Stomach (tissue), 9 donors: Measurements from ENCODE around the gene SPART. TPM values are rescaled to one million over a fixed set of nuclear protein-coding genes. Genes with fewer than 3 reads are reported as not detected.

Experiments used
- DNase-seq, 2 donors: peaks; one replicate each; pipeline versions ENCODE4 v3.0.0 to v3.0.0-alpha.2; 2013 to 2019
- H3K27ac ChIP-seq, 5 donors: fragments of 200-600 bp in 4 of 5; sonication (generic) in 4 of 5; one replicate each; pipeline ENCODE4 v1.5.1; 2013 to 2019; ENCODE audit warnings: mild to moderate bottlenecking in 1 of 5, moderate library complexity in 1 of 5
- H3K27me3 ChIP-seq, 3 donors: fragments of 200-600 bp; sonication (generic); one replicate each; pipeline ENCODE4 v1.5.1; 2017 to 2019; ENCODE audit warnings: mixed run types in 1 of 3
- H3K36me3 ChIP-seq, 4 donors: fragments of 200-600 bp; sonication (generic); 1 replicate in 3 of 4; 2 replicates in 1 of 4; pipeline ENCODE4 v1.5.1; 2016 to 2019
- H3K4me1 ChIP-seq, 4 donors: fragments of 200-600 bp; sonication (generic); one replicate each; pipeline ENCODE4 v1.5.1; 2016 to 2019
- H3K4me3 ChIP-seq, 4 donors: fragments of 200-600 bp; sonication (generic) in 3 of 4; one replicate each; pipeline ENCODE4 v1.5.1; 2016 to 2019; ENCODE audit warnings: mild to moderate bottlenecking in 1 of 4
- H3K9me3 ChIP-seq, 4 donors: fragments of 200-600 bp; sonication (generic); one replicate each; pipeline ENCODE4 v1.5.1; 2016 to 2019
- EP300 ChIP-seq: sonication (generic); formaldehyde crosslinking; IDR thresholded peaks from one replicate; pipeline ENCODE4 v1.6.1; 2017; ENCODE audit warnings: antibody characterized with exemption
- POLR2A ChIP-seq, 4 donors: fragments of 450-650 bp; IDR thresholded peaks; one replicate each; pipeline ENCODE4 v1.6.1; 2016; ENCODE audit warnings: antibody characterized with exemption in 4 of 4, control low read depth in 2 of 4, mild to moderate bottlenecking in 1 of 4, moderate library complexity in 1 of 4
- POLR2AphosphoS5 ChIP-seq, 3 donors: sonication (generic); formaldehyde crosslinking; IDR thresholded peaks; one replicate each; pipeline ENCODE4 v1.6.1; 2016; ENCODE audit warnings: antibody characterized with exemption in 3 of 3
- WGBS, 5 donors: extraction: QIAGEN DNeasy Blood & Tissue Kit in 3 of 5; methylation state at CpG; one replicate each; pipeline versions ENCODE4 v1.1.5 to v1.1.7; 2013 to 2018; 5-methylcytosine and 5-hydroxymethylcytosine counted together
- intact Hi-C: fragments of 100-400 bp; cut with DNase I; formaldehyde crosslinking; loops from one replicate; pipeline ENCODE4 v1.15.1; 2023; ENCODE audit warnings: low total_unique reads
- polyA plus RNA-seq, 3 donors: library from polyadenylated mRNA; stranded (reverse); fragments of 200-250 nt; gene quantifications; one replicate each; pipeline ENCODE4 v1.2.3, GENCODE V29; 2013
- total RNA-seq, 5 donors: library from RNA; depleted of rRNA; stranded (reverse); fragments of >200 nt; gene quantifications; one replicate each; pipeline versions ENCODE4 v1.1.0 to v1.2.3, GENCODE V29; 2014 to 2016
- TF ChIP-seq, protein P1 (sequence below), 7 experiments: fragments of 450-650 bp in 4 of 7; fragments of 200-600 bp in 3 of 7; sonication (generic) in 3 of 7; IDR thresholded peaks; one replicate each; pipeline ENCODE4 v1.5.1; 2016 to 2019; ENCODE audit warnings: antibody characterized with exemption in 7 of 7, control low read depth in 2 of 7, mild to moderate bottlenecking in 1 of 7
- donor health status: healthy with polysubstance abuse.
- donor health status: Bipolar disorder and iron deficiency.
- donor health status: healthy.

SPART gene
- total and polyA plus RNA-seq, 8 donors, result 6.1 to 121 (median 20.9) TPM

DNA sequence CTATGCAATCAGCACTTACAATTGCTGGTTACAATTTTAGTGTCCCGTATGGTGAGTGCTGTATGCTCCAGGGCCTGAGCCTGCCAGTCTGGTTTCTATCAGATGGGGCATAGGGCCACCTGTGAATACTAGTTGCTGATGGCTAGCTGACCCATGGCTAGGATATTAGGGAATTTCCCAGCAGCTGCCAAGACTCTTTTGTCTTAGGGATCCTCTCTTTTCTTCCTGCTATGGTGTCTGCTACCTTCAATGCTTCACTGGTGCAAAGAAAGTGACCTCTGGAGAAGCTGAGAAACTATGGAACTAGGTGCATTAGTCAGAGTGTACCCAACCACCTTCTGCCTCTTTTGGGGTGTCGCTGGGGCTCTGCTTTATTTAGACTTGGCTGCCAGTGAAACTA, 60.2 kb downstream of the SPART start:
- 75 to 89% (median 81%) methylated on average over 2 of the region's 2 CpGs for WGBS, 5 donors
- TF ChIP-seq, protein P1, sequence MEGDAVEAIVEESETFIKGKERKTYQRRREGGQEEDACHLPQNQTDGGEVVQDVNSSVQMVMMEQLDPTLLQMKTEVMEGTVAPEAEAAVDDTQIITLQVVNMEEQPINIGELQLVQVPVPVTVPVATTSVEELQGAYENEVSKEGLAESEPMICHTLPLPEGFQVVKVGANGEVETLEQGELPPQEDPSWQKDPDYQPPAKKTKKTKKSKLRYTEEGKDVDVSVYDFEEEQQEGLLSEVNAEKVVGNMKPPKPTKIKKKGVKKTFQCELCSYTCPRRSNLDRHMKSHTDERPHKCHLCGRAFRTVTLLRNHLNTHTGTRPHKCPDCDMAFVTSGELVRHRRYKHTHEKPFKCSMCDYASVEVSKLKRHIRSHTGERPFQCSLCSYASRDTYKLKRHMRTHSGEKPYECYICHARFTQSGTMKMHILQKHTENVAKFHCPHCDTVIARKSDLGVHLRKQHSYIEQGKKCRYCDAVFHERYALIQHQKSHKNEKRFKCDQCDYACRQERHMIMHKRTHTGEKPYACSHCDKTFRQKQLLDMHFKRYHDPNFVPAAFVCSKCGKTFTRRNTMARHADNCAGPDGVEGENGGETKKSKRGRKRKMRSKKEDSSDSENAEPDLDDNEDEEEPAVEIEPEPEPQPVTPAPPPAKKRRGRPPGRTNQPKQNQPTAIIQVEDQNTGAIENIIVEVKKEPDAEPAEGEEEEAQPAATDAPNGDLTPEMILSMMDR (IDR thresholded peaks at IDR 0.05), result no peak
- TF ChIP-seq POLR2AphosphoS5 (IDR thresholded peaks at IDR 0.05), result no peak
- no peak for TF ChIP-seq POLR2A (IDR thresholded peaks at IDR 0.05)
- TF ChIP-seq EP300, result no peak
- no peak for DNase-seq
- Histone ChIP-seq H3K27ac (no peak overlapping the region), H3K27me3 (no peaks in the 10 kb centered on the region), H3K4me3 (no peak overlapping the region), H3K4me1 (peaks cover 0 to 6% (median 2%) of the 10 kb centered on the region in 4 donors), H3K36me3 (no peaks in the 10 kb centered on the region), H3K9me3 (peaks cover 0 to 4% (median 0%) of the 10 kb centered on the region in 4 donors)
- intact Hi-C loops, result loop anchor here (10.0 kb wide), 1 partner anchor 449 kb away; no protein-coding TSS in a partner anchor

DNA sequence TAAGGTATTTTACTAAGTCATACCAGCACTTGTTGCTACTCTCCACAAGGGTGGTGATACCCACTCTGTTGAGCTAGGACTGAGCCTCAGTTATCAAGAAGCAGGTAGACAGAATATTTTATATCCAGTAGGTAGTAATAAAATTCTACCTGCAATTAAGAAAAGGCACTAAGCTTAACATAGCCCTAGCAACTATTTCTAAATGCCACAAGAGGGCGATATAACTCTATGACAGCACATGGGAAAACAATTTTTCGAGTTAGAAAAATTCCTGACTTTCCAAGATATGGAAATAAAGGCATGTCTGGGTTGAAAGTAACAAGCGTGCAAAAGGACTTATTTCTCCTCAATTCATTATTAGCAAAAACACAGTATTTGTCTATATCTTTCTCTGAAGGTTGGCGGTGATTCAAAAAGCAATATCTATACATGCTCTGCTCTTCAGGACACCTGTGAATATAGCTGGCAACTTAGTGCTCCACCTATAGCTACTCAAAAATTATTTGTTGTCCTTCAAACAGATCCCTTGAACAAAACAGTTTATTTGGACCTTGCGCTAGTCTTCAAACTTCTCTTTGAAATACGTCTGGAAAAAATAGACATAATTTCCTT, 63.3 kb downstream of the SPART start:
- Histone ChIP-seq H3K4me1 (peaks cover 0 to 6% (median 2%) of the 10 kb centered on the region in 4 donors), H3K4me3 (no peak overlapping the region), H3K36me3 (no peaks in the 10 kb centered on the region), H3K27me3 (no peaks in the 10 kb centered on the region), H3K9me3 (no peaks in the 10 kb centered on the region), H3K27ac (no peak overlapping the region)
- TF ChIP-seq EP300, result no peak
- no peak for TF ChIP-seq POLR2A (IDR thresholded peaks at IDR 0.05)
- TF ChIP-seq POLR2AphosphoS5 (IDR thresholded peaks at IDR 0.05), result no peak
- TF ChIP-seq, protein P1 (IDR thresholded peaks at IDR 0.05), result peak in 5 of 7 experiments; percentile 22 to 73 (median 54)
- WGBS, 5 donors, result 39 to 47% (median 43%) methylated on average over 6 of the region's 6 CpGs
- intact Hi-C loops, result loop anchor here (10.0 kb wide), 1 partner anchor 452 kb away; no protein-coding TSS in a partner anchor
- DNase-seq, result peak in 1 of 2 donors; percentile 67

DNA sequence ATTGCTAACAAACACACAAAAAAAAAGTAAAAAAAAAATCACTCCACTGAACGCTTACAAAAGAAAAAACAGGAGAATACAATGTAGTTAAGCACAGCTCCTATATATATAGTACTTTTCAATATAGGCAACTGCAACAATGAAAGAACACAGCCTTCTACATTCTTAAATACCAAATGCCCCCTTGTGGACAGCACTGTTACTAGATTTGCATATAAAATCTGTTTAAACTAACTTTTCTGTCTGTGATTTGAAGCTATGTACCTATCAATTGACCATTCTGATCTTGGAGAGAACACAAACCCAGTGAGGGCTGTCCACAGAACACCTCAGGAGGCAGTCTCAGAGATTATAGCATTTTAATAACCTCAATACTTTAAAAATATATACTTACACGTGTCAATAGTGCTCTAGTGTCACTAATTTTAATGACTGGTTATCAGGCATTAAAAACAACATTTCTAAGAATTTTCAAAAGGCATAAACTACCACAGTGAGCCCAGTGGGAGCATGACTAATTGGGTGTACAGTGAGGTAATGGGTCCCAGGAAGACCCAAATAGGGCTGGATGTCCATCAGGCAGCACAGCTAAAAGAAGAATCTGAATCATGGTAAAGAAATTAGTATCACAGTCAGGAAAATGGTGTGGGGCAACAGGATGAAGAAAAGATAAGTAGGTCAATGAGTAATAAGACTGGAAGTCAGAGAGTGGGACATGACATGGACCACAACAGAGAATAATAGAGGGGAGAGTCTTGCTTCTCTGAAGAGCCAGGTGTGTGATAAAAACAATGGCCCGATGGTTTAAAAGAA, 70.8 kb downstream of the SPART start:
- Histone ChIP-seq H3K4me3 (no peak overlapping the region), H3K36me3 (no peaks in the 10 kb centered on the region), H3K27me3 (no peaks in the 10 kb centered on the region), H3K9me3 (no peaks in the 10 kb centered on the region), H3K27ac (no peak overlapping the region), H3K4me1 (no peaks in the 10 kb centered on the region)
- TF ChIP-seq POLR2AphosphoS5 (IDR thresholded peaks at IDR 0.05) (no peak), POLR2A (IDR thresholded peaks at IDR 0.05) (no peak), EP300 (no peak)
- TF ChIP-seq, protein P1 (IDR thresholded peaks at IDR 0.05), result peak in 5 of 7 experiments; percentile 3 to 60 (median 49)
- WGBS, 5 donors, result 70 to 81% (median 71%) methylated on average over 3 of the region's 3 CpGs
- peak in 1 of 2 donors; percentile 83 for DNase-seq
- intact Hi-C loops, result no loop called here

DNA sequence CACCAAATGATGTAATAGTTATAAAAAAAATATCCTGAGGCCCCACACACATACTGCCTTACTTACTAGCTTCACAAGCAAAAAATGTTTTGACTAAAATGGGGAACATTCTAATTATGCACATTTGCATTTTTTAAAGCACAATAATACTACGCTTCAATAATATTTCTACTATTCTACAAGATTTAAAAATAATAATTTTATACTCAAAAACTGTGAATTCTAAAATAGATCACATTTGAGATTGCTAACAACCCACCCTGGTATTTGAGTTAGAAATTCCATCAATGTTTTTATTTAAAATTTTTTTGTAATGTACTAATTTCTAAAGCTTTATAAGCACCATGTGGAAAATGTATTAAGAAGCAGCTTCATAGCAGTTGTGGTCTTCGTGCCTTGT, 72.8 kb downstream of the SPART start:
- 85 to 96% (median 93%) methylated on average over 2 of the region's 2 CpGs for WGBS, 5 donors
- intact Hi-C loops, result loop anchor here (5.0 kb wide), 1 partner anchor 296 kb away; no protein-coding TSS in a partner anchor
- Histone ChIP-seq H3K27ac (no peak overlapping the region), H3K9me3 (no peaks in the 10 kb centered on the region), H3K4me1 (no peaks in the 10 kb centered on the region), H3K36me3 (no peaks in the 10 kb centered on the region), H3K27me3 (no peaks in the 10 kb centered on the region), H3K4me3 (no peak overlapping the region)
- DNase-seq, result no peak
- TF ChIP-seq POLR2AphosphoS5 (IDR thresholded peaks at IDR 0.05), result no peak
- TF ChIP-seq POLR2A (IDR thresholded peaks at IDR 0.05), result no peak
- no peak for TF ChIP-seq EP300
- TF ChIP-seq, protein P1 (IDR thresholded peaks at IDR 0.05), result no peak
